HepG2 (cell line): ENCODE data around the gene TACC2. TPM values are rescaled to one million over a fixed set of nuclear protein-coding genes. Genes with fewer than 3 reads are reported as not detected.

ENCODE experiments used
- DMAP1 ChIP-seq: IDR thresholded peaks from 2 replicates; pipeline ENCODE4 v1.6.1; 2016
- ELF4 ChIP-seq: sonication (generic); formaldehyde crosslinking; IDR thresholded peaks from 2 replicates; pipeline ENCODE4 v1.5.0; 2020; ENCODE audit warnings: missing genetic modification reagents, mild to moderate bottlenecking, moderate library complexity, borderline replicate concordance
- ERF ChIP-seq: IDR thresholded peaks from 2 replicates; pipeline ENCODE4 v1.6.1; 2018; ENCODE audit warnings: missing biosample characterization, missing genetic modification reagents
- LBX2 ChIP-seq: sonication (generic); formaldehyde crosslinking; IDR thresholded peaks from 2 replicates; pipeline ENCODE4 v1.5.0; 2020; ENCODE audit warnings: missing genetic modification reagents, mild to moderate bottlenecking, borderline replicate concordance
- MXD1 ChIP-seq: sonication (generic); formaldehyde crosslinking; IDR thresholded peaks from 2 replicates; pipeline ENCODE4 v1.4.0; 2020; ENCODE audit warnings: mild to moderate bottlenecking, missing genetic modification reagents
- MZF1 ChIP-seq: sonication (generic); formaldehyde crosslinking; IDR thresholded peaks from 2 replicates; pipeline ENCODE4 v1.8.1; 2023; ENCODE audit warnings: mild to moderate bottlenecking, missing genetic modification reagents, borderline replicate concordance
- NFKB2 ChIP-seq: sonication (generic); formaldehyde crosslinking; IDR thresholded peaks from 2 replicates; pipeline ENCODE4 v1.4.0; 2020; ENCODE audit warnings: missing genetic modification reagents, borderline replicate concordance
- NFKBIZ ChIP-seq: IDR thresholded peaks from 2 replicates; pipeline ENCODE4 v1.6.1; 2018; ENCODE audit warnings: missing genetic modification reagents, missing compliant biosample characterization
- PBX3 ChIP-seq: sonication (generic); formaldehyde crosslinking; IDR thresholded peaks from 2 replicates; pipeline ENCODE4 v1.8.1; 2023; ENCODE audit warnings: missing genetic modification reagents, inconsistent platforms, borderline replicate concordance
- SMYD3 ChIP-seq: sonication (generic); formaldehyde crosslinking; IDR thresholded peaks from 2 replicates; pipeline ENCODE4 v1.8.1; 2023; ENCODE audit warnings: mild to moderate bottlenecking, missing genetic modification reagents
- SRF ChIP-seq: IDR thresholded peaks from 2 replicates; pipeline ENCODE4 v1.6.1; 2011; ENCODE audit warnings: mild to moderate bottlenecking, low read depth, low read length, moderate library complexity
- SRSF1 ChIP-seq: fragments of 200-400 bp; formaldehyde crosslinking; optimal IDR thresholded peaks from 2 replicates; pipeline ENCODE3; 2017; ENCODE audit warnings: mild to moderate bottlenecking, low read depth, low read length, moderate library complexity
- TFE3 ChIP-seq: IDR thresholded peaks from 2 replicates; pipeline ENCODE4 v1.6.1; 2016
- ZNF138 ChIP-seq: sonication (generic); formaldehyde crosslinking; IDR thresholded peaks from 2 replicates; pipeline ENCODE4 v1.5.0; 2020; ENCODE audit warnings: mild to moderate bottlenecking, low read depth, missing genetic modification reagents
- ZNF280D ChIP-seq: sonication (generic); formaldehyde crosslinking; IDR thresholded peaks from 2 replicates; pipeline ENCODE4 v1.5.1; 2020; ENCODE audit warnings: mild to moderate bottlenecking, missing genetic modification reagents
- ZNF30 ChIP-seq: sonication (generic); formaldehyde crosslinking; IDR thresholded peaks from 2 replicates; pipeline ENCODE4 v1.5.0; 2020; ENCODE audit warnings: mild to moderate bottlenecking, missing genetic modification reagents
- ZNF550 ChIP-seq: sonication (generic); formaldehyde crosslinking; IDR thresholded peaks from 2 replicates; pipeline ENCODE4 v1.4.0; 2020; ENCODE audit warnings: mild to moderate bottlenecking, missing genetic modification reagents, borderline replicate concordance
- ZNF629 ChIP-seq: sonication (generic); formaldehyde crosslinking; conservative IDR thresholded peaks from 2 replicates; pipeline ENCODE4 v1.5.0; 2020; ENCODE audit warnings: missing genetic modification reagents
- ZNF678 ChIP-seq: sonication (generic); formaldehyde crosslinking; IDR thresholded peaks from 2 replicates; pipeline ENCODE4 v1.4.0; 2020; ENCODE audit warnings: mild to moderate bottlenecking, missing genetic modification reagents
- polyA plus RNA-seq, 8 experiments: library from polyadenylated mRNA; depleted of rRNA in 3 of 8; stranded (reverse) in 7 of 8; unstranded in 1 of 8; fragments of >200 nt; fragmentation: Illumina TruSeq in 4 of 8; extraction: Trizol in 4 of 8; gene quantifications; 2 replicates each; pipeline versions ENCODE4 v1.2.1 to v1.2.3, GENCODE V29; 2011 to 2016; ENCODE audit warnings: low read depth in 4 of 8, missing spikeins in 1 of 8, mixed read lengths in 1 of 8; ENCODE audit not compliant: insufficient read depth in 1 of 8
- total RNA-seq, 5 experiments: library from RNA; depleted of rRNA; stranded (reverse); fragments of >200 nt; fragmentation: Illumina TruSeq; extraction: Trizol; gene quantifications; 2 replicates each; pipeline ENCODE4 v1.2.3, GENCODE V29; 2016; ENCODE audit warnings: low read depth in 1 of 5

Gene TACC2
- total and polyA plus RNA-seq, 2 of the 13 experiments (the other 11 are each of a cell fraction or from before 2014, with no cell fraction given), result 11.8 to 16.0 TPM

GRCh38 chr10:122113161-122113944 lies 124.4 kb downstream of the TACC2 start (continued):
- no peak for TF ChIP-seq SRF
- TF ChIP-seq SMYD3 (CRISPR knock-in tag), result peak; percentile 59; the same call in 1 of the 2 replicates
- TF ChIP-seq MZF1 (CRISPR knock-in tag), result 0 out of 2 replicates have a peak, but pooled peaks have one; percentile 67
- TF ChIP-seq ZNF30 (CRISPR knock-in tag), result peak; percentile 64; the same call in 1 of the 2 replicates
- 0 out of 2 replicates have a peak, but pooled peaks have one; percentile 22 for TF ChIP-seq NFKBIZ
- peak; percentile 61; the same call in 1 of the 2 replicates for TF ChIP-seq TFE3 (CRISPR knock-in tag)
- TF ChIP-seq ZNF550, result no peak
- TF ChIP-seq MXD1 (CRISPR knock-in tag), result peak; percentile 88
- 0 out of 2 replicates have a peak, but pooled peaks have one; percentile 34 for TF ChIP-seq ZNF138 (CRISPR knock-in tag)
- TF ChIP-seq DMAP1 (CRISPR knock-in tag), result peak; percentile 44
- TF ChIP-seq ELF4 (CRISPR knock-in tag), result no peak
- TF ChIP-seq NFKB2, result peak; percentile 30; the same call in 1 of the 2 replicates
- peak; percentile 32 for TF ChIP-seq ZNF629 (CRISPR knock-in tag)
- TF ChIP-seq ZNF678, result 0 out of 2 replicates have a peak, but pooled peaks have one; percentile 29
- TF ChIP-seq PBX3 (CRISPR knock-in tag), result no peak
- TF ChIP-seq ZNF280D (CRISPR knock-in tag), result 0 out of 2 replicates have a peak, but pooled peaks have one; percentile 57
- TF ChIP-seq SRSF1, result peak; percentile 31
- 0 out of 2 replicates have a peak, but pooled peaks have one; percentile 37 for TF ChIP-seq LBX2
- 0 out of 2 replicates have a peak, but pooled peaks have one; percentile 23 for TF ChIP-seq ERF (CRISPR knock-in tag)
